OCI-LY7 (cell line): ENCODE results near the gene ASB2. TPM values are rescaled to one million over a fixed set of nuclear protein-coding genes. Genes with fewer than 3 reads are reported as not detected.

Source experiments
- BruUV-seq: library from RNA; stranded (reverse); fragments of 400-500 nt; replicated peaks from 2 replicates; lab custom pipeline; 2021; lab: Mats Ljungman, UMichigan
- CTCF ChIA-PET: fragments of 300-600 bp; sonication (Branson Sonifier 250); formaldehyde crosslinking; loops from one replicate; lab custom pipeline; 2022; ENCODE audit warnings: antibody characterized with exemption; ENCODE audit not compliant: unreplicated experiment; lab: Charles Lee
- POLR2A ChIA-PET: fragments of 300-600 bp; sonication (Branson Sonifier 250); formaldehyde crosslinking; loops from one replicate; lab custom pipeline; 2022; ENCODE audit warnings: antibody characterized with exemption; lab: Charles Lee
- DNase-seq: peaks from one replicate; pipeline ENCODE4 v3.0.0-alpha.2; 2015; ENCODE audit warnings: low spot score
- H2AFZ ChIP-seq: fragments of 200-600 bp; sonication (generic), shearing (Covaris generic); 2 replicates; pipeline ENCODE4 v1.6.1; 2014; ENCODE audit warnings: mild to moderate bottlenecking, antibody characterized with exemption, low read length, moderate library complexity
- H3K27ac ChIP-seq: fragments of 200-600 bp; sonication (generic); 2 replicates; pipeline ENCODE4 v1.5.1; 2014; ENCODE audit warnings: mixed run types, low read depth, mild to moderate bottlenecking, moderate library complexity, low read length, inconsistent platforms; ENCODE audit not compliant: poor library complexity, severe bottlenecking
- H3K36me3 ChIP-seq: fragments of 200-600 bp; sonication (generic); 2 replicates; pipeline ENCODE4 v1.6.1; 2014; ENCODE audit warnings: mild to moderate bottlenecking, antibody characterized with exemption, low read length, moderate library complexity, mixed read lengths; ENCODE audit not compliant: insufficient read depth
- H3K4me1 ChIP-seq: fragments of 200-600 bp; sonication (generic); 2 replicates; pipeline ENCODE4 v1.5.1; 2014; ENCODE audit warnings: mild to moderate bottlenecking, low read length; ENCODE audit not compliant: insufficient read depth, poor library complexity, severe bottlenecking
- H3K4me2 ChIP-seq: fragments of 200-600 bp; sonication (generic); 2 replicates; pipeline ENCODE4 v1.6.1; 2014; ENCODE audit warnings: mild to moderate bottlenecking, low read length
- H3K4me3 ChIP-seq: fragments of 200-600 bp; sonication (generic); 2 replicates; pipeline ENCODE4 v1.5.1; 2014; ENCODE audit warnings: mild to moderate bottlenecking, low read depth, low read length; ENCODE audit not compliant: poor library complexity, severe bottlenecking
- H3K79me2 ChIP-seq: fragments of 200-600 bp; sonication (generic); 2 replicates; pipeline ENCODE4 v1.6.1; 2016; ENCODE audit warnings: low read depth, mild to moderate bottlenecking, low read length, moderate library complexity, mixed read lengths; ENCODE audit not compliant: insufficient read depth
- H3K9me2 ChIP-seq: fragments of 200-600 bp; sonication (generic); 2 replicates; pipeline ENCODE4 v1.6.1; 2016; ENCODE audit warnings: mild to moderate bottlenecking, low read length, mixed read lengths; ENCODE audit not compliant: insufficient read depth
- H3K9me3 ChIP-seq: fragments of 200-600 bp; sonication (generic); 2 replicates; pipeline ENCODE4 v1.6.1; 2014; ENCODE audit warnings: mild to moderate bottlenecking, mixed run types, low read length, mixed read lengths
- H4K20me1 ChIP-seq: fragments of 200-600 bp; sonication (generic); 2 replicates; pipeline ENCODE4 v1.6.1; 2014; ENCODE audit warnings: mild to moderate bottlenecking, antibody characterized with exemption, low read length, moderate library complexity, mixed read lengths; ENCODE audit not compliant: insufficient read depth
- CTCF ChIP-seq: fragments of 200-600 bp; sonication (generic); conservative IDR thresholded peaks from 2 replicates; pipeline ENCODE4 v1.5.1; 2014; ENCODE audit warnings: mild to moderate bottlenecking, antibody characterized with exemption, low read length, moderate library complexity, mixed read lengths
- EZH2phosphoT487 ChIP-seq: fragments of 200-600 bp; sonication (generic); IDR thresholded peaks from 2 replicates; pipeline ENCODE4 v1.6.1; 2018; ENCODE audit warnings: low read depth, borderline replicate concordance, mild to moderate bottlenecking, mixed run types, antibody characterized with exemption, low read length, moderate library complexity, mixed read lengths
- intact Hi-C: fragments of 100-400 bp; cut with micrococcal nuclease; formaldehyde crosslinking; loops from one replicate; pipeline ENCODE4 v1.10.0; 2022; ENCODE audit not compliant: unreplicated experiment
- total RNA-seq, 2 experiments: library from RNA; depleted of rRNA in 1 of 2; stranded (reverse); fragments of >200 nt in 1 of 2; shearing (Covaris generic) in 1 of 2; gene quantifications; 2 replicates each; pipeline ENCODE4 v1.2.3, GENCODE V29; 2014 to 2022

Gene ASB2
- total RNA-seq, 2 experiments from 2014 or later, result 21.7 to 23.6 TPM

- TF ChIP-seq EZH2phosphoT487 (no peak), CTCF (peak; percentile 55; the same call in 1 of the 2 replicates)
- intact Hi-C loops, result loop anchor here (1.0 kb wide), 3 partner anchors 16 to 32 kb away; no protein-coding TSS in a partner anchor
- Histone ChIP-seq H3K36me3 (no peaks in the 10 kb centered on the region), H3K9me3 (no peaks in the 10 kb centered on the region), H3K4me2 (peak overlapping the region; percentile 94), H4K20me1 (no peaks in the 10 kb centered on the region), H2AFZ (peak overlapping the region; percentile 67), H3K9me2 (no peaks in the 10 kb centered on the region), H3K27ac (peak overlapping the region; percentile 57), H3K79me2 (no peaks in the 10 kb centered on the region), H3K4me1 (peaks cover 98% of the 10 kb centered on the region), H3K4me3 (peak overlapping the region; percentile 64)
- ChIA-PET CTCF (interaction anchor here (0.8 to 2.8 kb wide), 10 partner anchors 9 to 31 kb away, joined by 3 to 24 read pairs (median 4); partner anchors contain the start of gene CCDC197), POLR2A (interaction anchor here (0.5 to 9.4 kb wide), 5 partner anchors 10 to 832 kb away, joined by 3 to 70 read pairs (median 4); no protein-coding TSS in a partner anchor)
- BruUV-seq, result no TSS peak
- DNase-seq, result peak; percentile 61
These were observed 5.3 kb downstream of the ASB2 start for GRCh38 chr14:93970965-93971634.

- ChIA-PET CTCF (interaction anchor here (0.6 to 2.8 kb wide), 9 partner anchors 10 to 31 kb away, joined by 3 to 24 read pairs (median 4); no protein-coding TSS in a partner anchor), POLR2A (interaction anchor here (0.6 to 9.4 kb wide), 5 partner anchors 10 to 24 kb away, joined by 3 to 70 read pairs (median 4); no protein-coding TSS in a partner anchor)
- peak overlapping the region; percentile 57 for H3K27ac ChIP-seq
- no peak for TF ChIP-seq EZH2phosphoT487
- peak; percentile 89 for TF ChIP-seq CTCF
- no TSS peak for BruUV-seq
- peak; percentile 76 for DNase-seq
- H3K79me2 ChIP-seq, result no peaks in the 10 kb centered on the region
- H3K4me1 ChIP-seq, result peaks cover 93% of the 10 kb centered on the region
- intact Hi-C loops, result loop anchor here (1.0 kb wide), 2 partner anchors 15 to 31 kb away; no protein-coding TSS in a partner anchor
- no peaks in the 10 kb centered on the region for H4K20me1 ChIP-seq
- peak overlapping the region; percentile 67 for H2AFZ ChIP-seq
- peak overlapping the region; percentile 94 for H3K4me2 ChIP-seq
- H3K9me2 ChIP-seq, result no peaks in the 10 kb centered on the region
- peak overlapping the region; percentile 64 for H3K4me3 ChIP-seq
- no peaks in the 10 kb centered on the region for H3K36me3 ChIP-seq
- no peaks in the 10 kb centered on the region for H3K9me3 ChIP-seq
These were observed 5.8 kb downstream of the ASB2 start for GRCh38 chr14:93970585-93970964.
